ENCODE measurements around the gene XXYLT1.

Gene XXYLT1

DNA sequence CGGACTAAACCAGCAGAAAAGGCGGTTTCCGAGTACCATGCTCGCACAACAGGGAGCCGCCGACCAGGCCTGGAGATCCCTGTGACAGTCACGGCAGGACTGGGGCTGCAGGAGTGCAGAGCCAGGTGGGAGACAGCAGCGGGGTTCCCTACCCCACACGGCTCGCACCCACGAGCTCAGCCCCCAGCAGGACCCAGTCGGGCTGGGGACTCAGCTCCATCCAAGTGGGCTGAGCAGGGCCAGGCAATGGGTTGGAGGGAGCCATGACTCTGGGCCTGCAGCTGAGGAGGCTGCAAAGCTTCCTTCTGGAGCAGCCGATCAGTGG is 15.8 kb downstream of the XXYLT1 start:
- ChIA-PET POLR2A (no interaction called here), CTCF (interaction anchor here (0.7 to 5.6 kb wide), 5 partner anchors 28 to 586 kb away, joined by 3 to 81 read pairs (median 3); partner anchors contain the start of genes FAM43A and LSG1)
- DNase-seq (ENCODE audit: low read depth, low spot score) = no peak
- H3K4me3 ChIP-seq (ENCODE audit: low read depth, low read length) = no peak overlapping the region
- TF ChIP-seq, protein P1, sequence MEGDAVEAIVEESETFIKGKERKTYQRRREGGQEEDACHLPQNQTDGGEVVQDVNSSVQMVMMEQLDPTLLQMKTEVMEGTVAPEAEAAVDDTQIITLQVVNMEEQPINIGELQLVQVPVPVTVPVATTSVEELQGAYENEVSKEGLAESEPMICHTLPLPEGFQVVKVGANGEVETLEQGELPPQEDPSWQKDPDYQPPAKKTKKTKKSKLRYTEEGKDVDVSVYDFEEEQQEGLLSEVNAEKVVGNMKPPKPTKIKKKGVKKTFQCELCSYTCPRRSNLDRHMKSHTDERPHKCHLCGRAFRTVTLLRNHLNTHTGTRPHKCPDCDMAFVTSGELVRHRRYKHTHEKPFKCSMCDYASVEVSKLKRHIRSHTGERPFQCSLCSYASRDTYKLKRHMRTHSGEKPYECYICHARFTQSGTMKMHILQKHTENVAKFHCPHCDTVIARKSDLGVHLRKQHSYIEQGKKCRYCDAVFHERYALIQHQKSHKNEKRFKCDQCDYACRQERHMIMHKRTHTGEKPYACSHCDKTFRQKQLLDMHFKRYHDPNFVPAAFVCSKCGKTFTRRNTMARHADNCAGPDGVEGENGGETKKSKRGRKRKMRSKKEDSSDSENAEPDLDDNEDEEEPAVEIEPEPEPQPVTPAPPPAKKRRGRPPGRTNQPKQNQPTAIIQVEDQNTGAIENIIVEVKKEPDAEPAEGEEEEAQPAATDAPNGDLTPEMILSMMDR (IDR thresholded peaks at IDR 0.05; ENCODE audit: insufficient read depth, low read length, missing control alignments) = no peak

DNA sequence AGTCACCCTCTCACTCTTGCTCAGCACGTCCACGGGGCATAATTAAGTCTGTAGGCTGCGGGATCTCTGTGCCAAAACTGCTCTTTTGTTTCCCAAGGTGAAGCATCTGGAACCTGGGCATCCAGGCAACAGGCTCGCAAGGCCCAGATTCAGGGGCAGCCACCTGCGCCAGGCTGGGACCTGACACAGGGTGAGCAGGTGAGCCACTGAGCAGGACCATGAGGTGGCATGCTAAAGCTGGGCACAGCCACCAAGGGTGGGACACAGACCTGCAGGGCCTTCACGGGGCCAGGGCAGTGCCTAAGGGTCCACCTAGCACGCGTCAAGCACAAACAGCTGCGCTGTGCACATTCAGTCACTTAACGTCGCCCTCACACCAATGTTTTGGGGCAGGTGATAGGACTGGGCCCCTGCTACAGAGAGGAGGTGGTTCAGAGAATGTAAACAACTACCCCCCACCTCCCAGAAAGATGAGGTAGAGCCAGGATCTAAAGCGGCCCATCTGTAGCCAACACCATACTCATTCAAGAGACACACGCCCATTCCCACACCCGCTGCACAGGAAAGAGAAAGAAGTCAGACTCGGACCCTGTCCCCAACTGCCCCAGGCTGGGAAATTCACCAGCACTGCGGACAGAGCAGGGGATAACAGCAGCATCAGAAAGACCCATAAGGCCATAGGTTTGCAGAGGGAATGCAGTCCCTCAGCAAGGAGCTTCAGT is 16.3 kb downstream of the XXYLT1 start:
- DNase-seq (ENCODE audit: low read depth, low spot score) = no peak
- H3K4me3 ChIP-seq (ENCODE audit: low read depth, low read length) = no peak overlapping the region
- POLR2A ChIA-PET = no interaction called here
- TF ChIP-seq, protein P1 (IDR thresholded peaks at IDR 0.05; ENCODE audit: insufficient read depth, low read length, missing control alignments) = no peak
- CTCF ChIA-PET = interaction anchor here (0.7 to 5.6 kb wide), 6 partner anchors 27 to 585 kb away, joined by 3 to 81 read pairs (median 6); partner anchors contain the start of genes FAM43A and LSG1

DNA sequence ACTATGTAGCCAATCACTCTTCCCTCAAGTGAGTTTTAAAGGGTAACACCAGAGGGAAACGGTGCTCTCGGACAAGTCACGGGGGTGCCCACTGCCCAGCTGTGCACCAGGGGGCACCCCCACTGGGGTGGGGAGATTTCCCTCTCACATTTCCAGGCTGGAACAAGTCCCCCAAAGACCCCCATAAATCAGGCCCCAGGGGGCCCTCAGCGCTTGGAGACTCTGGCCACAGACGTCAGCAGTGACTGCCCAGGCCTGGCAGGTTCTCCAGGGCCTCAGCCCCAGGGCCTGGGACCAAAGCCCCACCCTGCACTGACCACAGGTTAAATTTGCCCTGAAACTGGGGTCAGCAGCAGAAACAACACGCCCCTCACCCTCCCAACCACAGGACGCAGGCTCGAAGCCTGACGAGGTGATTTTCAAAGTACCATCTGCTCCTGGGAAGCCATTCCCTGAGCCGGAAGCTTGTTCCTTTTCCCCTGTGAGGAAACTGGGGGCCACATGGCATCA is 17.0 kb downstream of the XXYLT1 start:
- ChIA-PET POLR2A (no interaction called here), CTCF (interaction anchor here (2.4 to 5.6 kb wide), 3 partner anchors 147 to 583 kb away, joined by 8 to 81 read pairs (median 11); partner anchors contain the start of genes FAM43A and LSG1)
- TF ChIP-seq, protein P1 (IDR thresholded peaks at IDR 0.05; ENCODE audit: insufficient read depth, low read length, missing control alignments) = no peak
- H3K4me3 ChIP-seq (ENCODE audit: low read depth, low read length) = no peak overlapping the region
- DNase-seq (ENCODE audit: low read depth, low spot score) = no peak

DNA sequence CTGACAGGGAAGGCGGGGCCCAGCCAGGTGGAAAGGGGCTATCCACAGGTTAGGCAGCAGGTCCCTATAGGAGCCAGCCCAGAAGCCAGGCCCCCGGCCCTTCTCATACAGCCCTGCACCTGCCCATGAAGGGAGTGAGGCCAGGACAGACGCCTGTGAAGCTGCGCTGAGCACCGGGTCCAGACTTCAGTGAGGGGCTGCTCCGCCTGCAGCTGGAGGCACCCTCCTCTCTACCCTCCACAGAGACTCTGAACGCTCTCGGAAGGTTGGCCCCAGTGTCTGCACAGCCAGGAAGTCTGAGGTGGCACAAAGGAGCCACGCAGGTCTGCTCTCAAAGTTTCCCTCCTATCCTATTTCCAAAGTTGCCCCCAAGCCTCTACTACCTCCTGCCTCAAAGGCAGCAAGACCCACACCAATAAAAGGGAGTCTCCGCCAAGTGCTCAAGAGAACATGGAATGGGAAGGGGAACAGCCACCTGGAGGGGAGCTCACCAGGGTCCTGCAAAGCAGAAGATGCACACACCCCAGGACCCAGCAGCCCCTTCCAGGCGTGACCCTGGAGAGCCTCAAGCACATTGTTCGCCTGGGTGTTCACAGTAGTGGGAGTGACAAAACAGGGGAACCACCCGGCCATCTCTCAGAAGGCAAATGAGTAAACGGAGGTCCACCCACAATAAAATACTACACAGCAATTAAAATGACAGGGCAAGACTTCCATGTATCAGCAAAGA is 19.5 kb downstream of the XXYLT1 start:
- ChIA-PET POLR2A (no interaction called here), CTCF (interaction anchor here (1.0 to 1.4 kb wide), 2 partner anchors 52 to 145 kb away, joined by 3 read pairs; no protein-coding TSS in a partner anchor)
- TF ChIP-seq, protein P1 (IDR thresholded peaks at IDR 0.05; ENCODE audit: insufficient read depth, low read length, missing control alignments) = no peak
- H3K4me3 ChIP-seq (ENCODE audit: low read depth, low read length) = no peak overlapping the region
- DNase-seq (ENCODE audit: low read depth, low spot score) = no peak

DNA sequence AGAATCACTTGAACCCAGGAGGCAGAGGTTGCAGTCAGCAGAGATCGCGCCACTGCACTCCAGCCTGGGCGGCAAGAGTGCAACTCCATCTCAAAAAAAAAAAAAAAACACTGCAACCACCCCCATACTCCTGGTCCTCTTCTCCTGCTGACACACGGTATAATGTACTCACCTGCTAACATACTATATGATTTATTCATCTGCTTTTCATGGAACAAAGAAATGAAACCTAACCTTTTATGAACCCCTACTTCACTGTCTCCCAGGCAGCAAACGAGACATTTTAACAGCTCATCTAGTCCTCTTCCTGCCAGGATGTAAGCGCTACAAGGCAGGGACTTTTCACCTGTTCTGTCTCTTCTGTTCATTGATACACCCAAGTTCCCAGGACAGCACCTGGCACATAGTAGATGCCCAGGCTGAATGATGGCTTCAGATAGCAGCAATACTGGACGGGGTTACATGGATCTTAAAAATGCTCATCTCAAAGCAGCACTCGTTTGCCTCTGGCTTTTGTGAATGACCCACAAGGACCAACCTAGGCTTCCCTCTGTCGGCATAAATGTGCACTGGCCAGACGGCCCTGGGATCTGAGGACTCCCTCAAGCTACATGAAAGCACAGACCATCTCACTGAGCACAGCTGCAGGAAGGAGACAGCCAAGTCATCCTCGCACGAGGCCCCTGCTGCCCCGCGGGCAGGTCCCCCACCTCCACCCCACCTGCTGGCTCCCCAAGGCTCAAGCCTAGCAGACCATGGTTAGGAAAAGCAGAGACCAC is 20.3 kb downstream of the XXYLT1 start:
- no peak for DNase-seq (ENCODE audit: low read depth, low spot score)
- POLR2A ChIA-PET = no interaction called here

More for the DNA sequence above, 20.3 kb downstream of the XXYLT1 start:
- CTCF ChIA-PET = interaction anchor here (0.8 to 2.1 kb wide), 4 partner anchors 20 to 567 kb away, joined by 3 to 17 read pairs (median 4); no protein-coding TSS in a partner anchor
- no peak overlapping the region for H3K4me3 ChIP-seq (ENCODE audit: low read depth, low read length)
- TF ChIP-seq, protein P1 (IDR thresholded peaks at IDR 0.05; ENCODE audit: insufficient read depth, low read length, missing control alignments) = peak; percentile 12

All from AG04449 (cell line).